ENCODE results near the gene PLPPR2. TPM values are rescaled to one million over a fixed set of nuclear protein-coding genes. Genes with fewer than 3 reads are reported as not detected.
A peak's percentile ranks its signal among the peaks of the same experiment; 100 is the strongest.
"Not testable (repeated sequence)": the region's sequence is repeated elsewhere in the genome, so short reads cannot be mapped to it uniquely, and the experiment has no call there.

PLPPR2 gene
- polyA plus RNA-seq, 4 donors, result 11.7 to 18.7 (median 13.7) TPM

- peak; percentile 83 to 88 (median 84) for DNase-seq (ENCODE audit: low read depth in 4 of 4, low spot score in 3 of 4)
These were observed 15.8 kb upstream of the PLPPR2 start, which contains the start of gene RAB3D for GRCh38 chr19:11339254-11340098. TSS of gene RAB3D (minus strand) at chr19:11339657. CDS start at chr19:11337399, 2,258 bp downstream.

GRCh38 chr19:11340099-11340467 lies 15.1 kb upstream of the PLPPR2 start:
- DNase-seq (ENCODE audit: low read depth in 4 of 4, low spot score in 3 of 4), result not testable (repeated sequence)

GRCh38 chr19:11342429-11342828 lies 12.8 kb upstream of the PLPPR2 start:
- DNase-seq (ENCODE audit: low read depth in 4 of 4, low spot score in 3 of 4), result no peak

- no peak for DNase-seq (ENCODE audit: low read depth in 4 of 4, low spot score in 3 of 4)
These were observed 10.0 kb upstream of the PLPPR2 start for GRCh38 chr19:11345122-11345803.

- peak; percentile 96 to 99 (median 99) for DNase-seq (ENCODE audit: low read depth in 4 of 4, low spot score in 3 of 4)
These were observed 8.9 kb upstream of the PLPPR2 start, which contains the start of the genes CCDC159 and TMEM205 for GRCh38 chr19:11346104-11346940. TSS of gene CCDC159 (plus strand) at chr19:11346519. CDS start at chr19:11346607, 88 bp downstream. TSS of gene TMEM205 (minus strand) at chr19:11346268. CDS start at chr19:11345619, 649 bp downstream.

- no peak for DNase-seq (ENCODE audit: low read depth in 4 of 4, low spot score in 3 of 4)
These were observed 7.6 kb upstream of the PLPPR2 start for GRCh38 chr19:11347546-11348039.

GRCh38 chr19:11349171-11349570 lies 6.1 kb upstream of the PLPPR2 start:
- DNase-seq (ENCODE audit: low read depth in 4 of 4, low spot score in 3 of 4), result no peak

- not testable (repeated sequence) for DNase-seq (ENCODE audit: low read depth in 4 of 4, low spot score in 3 of 4)
These were observed 1.1 kb upstream of the PLPPR2 start for GRCh38 chr19:11354102-11354501.

GRCh38 chr19:11356074-11356397 lies 804 bp downstream of the PLPPR2 start:
- DNase-seq (ENCODE audit: low read depth in 4 of 4, low spot score in 3 of 4), result no peak

GRCh38 chr19:11356676-11357550 lies 1.7 kb downstream of the PLPPR2 start:
- no peak for DNase-seq (ENCODE audit: low read depth in 4 of 4, low spot score in 3 of 4)

GRCh38 chr19:11359421-11359820 lies 4.2 kb downstream of the PLPPR2 start:
- no peak for DNase-seq (ENCODE audit: low read depth in 4 of 4, low spot score in 3 of 4)

- DNase-seq (ENCODE audit: low read depth in 4 of 4, low spot score in 3 of 4), result peak in 1 of 4 donors; percentile 46
These were observed 6.0 kb downstream of the PLPPR2 start for GRCh38 chr19:11361037-11361770.

GRCh38 chr19:11361771-11362731 lies 6.8 kb downstream of the PLPPR2 start:
- DNase-seq (ENCODE audit: low read depth in 4 of 4, low spot score in 3 of 4), result no peak

- DNase-seq (ENCODE audit: low read depth in 4 of 4, low spot score in 3 of 4), result no peak
These were observed 8.6 kb downstream of the PLPPR2 start for GRCh38 chr19:11363881-11364280.

GRCh38 chr19:11364296-11364904 lies 9.2 kb downstream of the PLPPR2 start:
- no peak for DNase-seq (ENCODE audit: low read depth in 4 of 4, low spot score in 3 of 4)

GRCh38 chr19:11364935-11365334 lies 9.7 kb downstream of the PLPPR2 start:
- DNase-seq (ENCODE audit: low read depth in 4 of 4, low spot score in 3 of 4), result no peak

- no peak for DNase-seq (ENCODE audit: low read depth in 4 of 4, low spot score in 3 of 4)
These were observed 10.4 kb downstream of the PLPPR2 start for GRCh38 chr19:11365557-11366117.

Measured in right renal pelvis (tissue), 4 donors.